ENCODE data around the gene ZKSCAN3. TPM values are rescaled to one million over a fixed set of nuclear protein-coding genes. Genes with fewer than 3 reads are reported as not detected.
A peak's percentile ranks its signal among the peaks of the same experiment; 100 is the strongest.
"Not testable (repeated sequence)": the region's sequence is repeated elsewhere in the genome, so short reads cannot be mapped to it uniquely, and the experiment has no call there.

Gene ZKSCAN3
- total RNA-seq, 2 donors from 2014 or later: 4.9 to 6.1 TPM

DNA sequence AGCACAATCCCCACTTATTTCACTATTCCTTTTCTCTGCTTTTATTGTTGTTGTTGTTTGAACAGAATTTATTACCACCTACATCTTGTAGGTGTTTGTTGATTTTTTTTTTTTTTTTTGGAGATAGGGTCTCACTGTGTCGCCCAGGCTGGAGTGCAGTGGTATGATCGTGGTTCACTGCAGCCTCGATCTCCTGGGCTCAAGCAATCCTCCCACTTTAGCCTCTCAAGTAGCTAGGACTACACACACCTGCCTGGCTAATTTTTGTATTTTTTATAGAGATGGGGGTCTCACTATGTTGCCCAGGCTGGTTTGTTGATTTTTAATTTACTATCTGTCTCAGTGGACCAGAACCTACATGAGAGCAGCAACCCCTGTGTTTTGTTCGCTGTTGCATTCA, 46.2 kb downstream of the ZKSCAN3 start:
- Histone ChIP-seq H3K9me3 (no peaks in the 10 kb centered on the region), H3K36me3 (peaks cover 13% of the 10 kb centered on the region), H3K4me3 (no peak overlapping the region), H3K27ac (no peak overlapping the region), H3K9ac (ENCODE audit: low read depth in 2 of 2, low read length in 2 of 2) (no peak overlapping the region), H3K4me1 (no peaks in the 10 kb centered on the region), H3K27me3 (no peaks in the 10 kb centered on the region)
- intact Hi-C loops (cut with DNase I): no loop called here
- TF ChIP-seq, protein P1, sequence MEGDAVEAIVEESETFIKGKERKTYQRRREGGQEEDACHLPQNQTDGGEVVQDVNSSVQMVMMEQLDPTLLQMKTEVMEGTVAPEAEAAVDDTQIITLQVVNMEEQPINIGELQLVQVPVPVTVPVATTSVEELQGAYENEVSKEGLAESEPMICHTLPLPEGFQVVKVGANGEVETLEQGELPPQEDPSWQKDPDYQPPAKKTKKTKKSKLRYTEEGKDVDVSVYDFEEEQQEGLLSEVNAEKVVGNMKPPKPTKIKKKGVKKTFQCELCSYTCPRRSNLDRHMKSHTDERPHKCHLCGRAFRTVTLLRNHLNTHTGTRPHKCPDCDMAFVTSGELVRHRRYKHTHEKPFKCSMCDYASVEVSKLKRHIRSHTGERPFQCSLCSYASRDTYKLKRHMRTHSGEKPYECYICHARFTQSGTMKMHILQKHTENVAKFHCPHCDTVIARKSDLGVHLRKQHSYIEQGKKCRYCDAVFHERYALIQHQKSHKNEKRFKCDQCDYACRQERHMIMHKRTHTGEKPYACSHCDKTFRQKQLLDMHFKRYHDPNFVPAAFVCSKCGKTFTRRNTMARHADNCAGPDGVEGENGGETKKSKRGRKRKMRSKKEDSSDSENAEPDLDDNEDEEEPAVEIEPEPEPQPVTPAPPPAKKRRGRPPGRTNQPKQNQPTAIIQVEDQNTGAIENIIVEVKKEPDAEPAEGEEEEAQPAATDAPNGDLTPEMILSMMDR (IDR thresholded peaks at IDR 0.05): no peak
- no peak for DNase-seq

GRCh38 chr6:28399350-28400121, 49.8 kb downstream of the ZKSCAN3 start, which contains the start of gene ZSCAN12:
ZSCAN12 (minus strand) TSS chr6:28399747; CDS start chr6:28398405, 1,342 bp downstream.
- no peaks in the 10 kb centered on the region for H3K4me1 ChIP-seq
- DNase-seq: peak; percentile 82
- H3K27ac ChIP-seq: peak within 1 kb of the TSS; percentile 41
- no peaks in the 10 kb centered on the region for H3K36me3 ChIP-seq
- no peaks in the 10 kb centered on the region for H3K9me3 ChIP-seq
- H3K27me3 ChIP-seq: no peaks in the 10 kb centered on the region
- TF ChIP-seq, protein P1 (IDR thresholded peaks at IDR 0.05): peak; percentile 40
- intact Hi-C loops (cut with DNase I): no loop called here
- peak within 1 kb of the TSS; percentile 83 to 91 for H3K9ac ChIP-seq (ENCODE audit: low read depth in 2 of 2, low read length in 2 of 2)
- H3K4me3 ChIP-seq: peak within 1 kb of the TSS; percentile 78

GRCh38 chr6:28400122-28400451, 50.3 kb downstream of the ZKSCAN3 start:
- Histone ChIP-seq H3K36me3 (no peaks in the 10 kb centered on the region), H3K9ac (ENCODE audit: low read depth in 2 of 2, low read length in 2 of 2) (peak overlapping the region in 1 of 2 donors; percentile 91), H3K4me1 (no peaks in the 10 kb centered on the region), H3K4me3 (peak overlapping the region; percentile 78), H3K27ac (no peak overlapping the region), H3K9me3 (no peaks in the 10 kb centered on the region), H3K27me3 (no peaks in the 10 kb centered on the region)
- no peak for DNase-seq
- TF ChIP-seq, protein P1 (IDR thresholded peaks at IDR 0.05): no peak
- intact Hi-C loops (cut with DNase I): no loop called here

DNA sequence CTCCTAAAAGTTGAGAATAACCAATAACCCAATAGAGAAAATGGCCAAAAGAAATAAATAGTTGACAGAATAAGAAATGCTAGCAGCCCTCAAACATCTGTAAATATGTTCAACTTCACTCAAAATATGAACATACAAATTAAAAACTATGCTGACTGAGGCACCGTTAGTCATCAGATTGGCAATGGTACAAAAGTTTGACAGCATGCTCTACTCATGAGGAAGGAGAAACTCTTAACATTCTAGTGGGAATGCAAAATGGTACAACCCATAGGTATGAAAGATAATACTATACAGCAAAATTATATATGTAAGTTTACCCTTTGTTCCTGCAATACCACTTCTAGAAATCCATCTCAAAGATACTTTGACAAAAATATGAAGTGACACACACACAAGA, 51.4 kb downstream of the ZKSCAN3 start:
- no peak overlapping the region for H3K27ac ChIP-seq
- no peaks in the 10 kb centered on the region for H3K4me1 ChIP-seq
- H3K9me3 ChIP-seq: no peaks in the 10 kb centered on the region
- no peaks in the 10 kb centered on the region for H3K27me3 ChIP-seq
- H3K9ac ChIP-seq (ENCODE audit: low read depth in 2 of 2, low read length in 2 of 2): no peak overlapping the region
- no peak overlapping the region for H3K4me3 ChIP-seq
- intact Hi-C loops (cut with DNase I): no loop called here
- no peaks in the 10 kb centered on the region for H3K36me3 ChIP-seq
- TF ChIP-seq, protein P1 (IDR thresholded peaks at IDR 0.05): no peak
- no peak for DNase-seq

DNA sequence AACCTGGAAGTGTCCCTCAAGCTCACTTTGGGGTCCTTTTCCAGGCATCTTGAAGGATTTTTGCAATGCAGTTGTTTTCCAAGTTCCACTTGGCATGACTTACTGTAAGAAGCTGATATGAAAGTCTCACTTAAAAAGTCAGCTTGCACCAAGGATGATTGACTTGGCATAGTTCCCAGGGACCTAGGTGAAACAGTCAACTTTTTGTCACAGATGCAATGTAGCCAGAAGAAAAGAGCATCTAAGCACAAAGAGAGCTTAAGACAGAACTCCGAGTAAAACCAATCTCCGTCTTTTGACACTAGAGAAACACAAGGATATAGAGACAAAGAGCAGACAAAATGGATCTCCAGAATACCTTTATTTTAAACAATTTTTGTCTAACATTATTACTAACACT, 52.5 kb downstream of the ZKSCAN3 start:
- Histone ChIP-seq H3K36me3 (no peaks in the 10 kb centered on the region), H3K4me1 (no peaks in the 10 kb centered on the region)

GRCh38 chr6:28403923-28404322, 54.2 kb downstream of the ZKSCAN3 start:
- H3K9ac ChIP-seq (ENCODE audit: low read depth in 2 of 2, low read length in 2 of 2); H3K9me3 ChIP-seq; H3K4me1 ChIP-seq; H3K36me3 ChIP-seq; intact Hi-C loops (cut with DNase I); H3K4me3 ChIP-seq; H3K27ac ChIP-seq; DNase-seq; H3K27me3 ChIP-seq: not testable (repeated sequence)

More for the DNA sequence above, 52.5 kb downstream of the ZKSCAN3 start:
- intact Hi-C loops (cut with DNase I): no loop called here
- DNase-seq: no peak
- Histone ChIP-seq H3K27me3 (no peaks in the 10 kb centered on the region), H3K9ac (ENCODE audit: low read depth in 2 of 2, low read length in 2 of 2) (no peak overlapping the region), H3K9me3 (no peaks in the 10 kb centered on the region), H3K4me3 (no peak overlapping the region), H3K27ac (no peak overlapping the region)
- TF ChIP-seq, protein P1 (IDR thresholded peaks at IDR 0.05): no peak
